HEK293 (cell line): ENCODE measurements around the gene PDE6C.

Experiments
- CTCF ChIP-seq: fragments of 450-650 bp; formaldehyde crosslinking; IDR thresholded peaks from 2 replicates; pipeline ENCODE4 v1.5.1; 2016; ENCODE audit warnings: missing biosample characterization, missing genetic modification characterization
- ZNF184 ChIP-seq: fragments of 450-650 bp; IDR thresholded peaks from 2 replicates; pipeline ENCODE4 v1.5.1; 2018; ENCODE audit warnings: missing biosample characterization, mild to moderate bottlenecking, missing genetic modification characterization
- TF ChIP-seq, protein P1 (sequence below): fragments of 450-650 bp; formaldehyde crosslinking; IDR thresholded peaks from 2 replicates; pipeline ENCODE4 v1.5.1; 2016; ENCODE audit warnings: missing biosample characterization, missing genetic modification characterization
- TF ChIP-seq, protein P2 (sequence below): fragments of 450-650 bp; formaldehyde crosslinking; IDR thresholded peaks from 2 replicates; pipeline ENCODE4 v1.5.1; 2016; ENCODE audit warnings: missing biosample characterization, missing genetic modification characterization

- TF ChIP-seq, protein P1, sequence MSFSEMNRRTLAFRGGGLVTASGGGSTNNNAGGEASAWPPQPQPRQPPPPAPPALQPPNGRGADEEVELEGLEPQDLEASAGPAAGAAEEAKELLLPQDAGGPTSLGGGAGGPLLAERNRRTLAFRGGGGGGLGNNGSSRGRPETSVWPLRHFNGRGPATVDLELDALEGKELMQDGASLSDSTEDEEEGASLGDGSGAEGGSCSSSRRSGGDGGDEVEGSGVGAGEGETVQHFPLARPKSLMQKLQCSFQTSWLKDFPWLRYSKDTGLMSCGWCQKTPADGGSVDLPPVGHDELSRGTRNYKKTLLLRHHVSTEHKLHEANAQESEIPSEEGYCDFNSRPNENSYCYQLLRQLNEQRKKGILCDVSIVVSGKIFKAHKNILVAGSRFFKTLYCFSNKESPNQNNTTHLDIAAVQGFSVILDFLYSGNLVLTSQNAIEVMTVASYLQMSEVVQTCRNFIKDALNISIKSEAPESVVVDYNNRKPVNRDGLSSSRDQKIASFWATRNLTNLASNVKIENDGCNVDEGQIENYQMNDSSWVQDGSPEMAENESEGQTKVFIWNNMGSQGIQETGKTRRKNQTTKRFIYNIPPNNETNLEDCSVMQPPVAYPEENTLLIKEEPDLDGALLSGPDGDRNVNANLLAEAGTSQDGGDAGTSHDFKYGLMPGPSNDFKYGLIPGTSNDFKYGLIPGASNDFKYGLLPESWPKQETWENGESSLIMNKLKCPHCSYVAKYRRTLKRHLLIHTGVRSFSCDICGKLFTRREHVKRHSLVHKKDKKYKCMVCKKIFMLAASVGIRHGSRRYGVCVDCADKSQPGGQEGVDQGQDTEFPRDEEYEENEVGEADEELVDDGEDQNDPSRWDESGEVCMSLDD (tag by site-specific recombination) = no peak
- TF ChIP-seq, protein P2, sequence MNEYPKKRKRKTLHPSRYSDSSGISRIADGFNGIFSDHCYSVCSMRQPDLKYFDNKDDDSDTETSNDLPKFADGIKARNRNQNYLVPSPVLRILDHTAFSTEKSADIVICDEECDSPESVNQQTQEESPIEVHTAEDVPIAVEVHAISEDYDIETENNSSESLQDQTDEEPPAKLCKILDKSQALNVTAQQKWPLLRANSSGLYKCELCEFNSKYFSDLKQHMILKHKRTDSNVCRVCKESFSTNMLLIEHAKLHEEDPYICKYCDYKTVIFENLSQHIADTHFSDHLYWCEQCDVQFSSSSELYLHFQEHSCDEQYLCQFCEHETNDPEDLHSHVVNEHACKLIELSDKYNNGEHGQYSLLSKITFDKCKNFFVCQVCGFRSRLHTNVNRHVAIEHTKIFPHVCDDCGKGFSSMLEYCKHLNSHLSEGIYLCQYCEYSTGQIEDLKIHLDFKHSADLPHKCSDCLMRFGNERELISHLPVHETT = no peak
- no peak for TF ChIP-seq ZNF184 (tag by site-specific recombination)
- no peak for TF ChIP-seq CTCF
Observed at GRCh38 chr10:93703841-93704240, 91.5 kb downstream of the PDE6C start.
